GM18873 (cell line): ENCODE results near the gene BTBD1.
"Not testable (repeated sequence)": the region's sequence is repeated elsewhere in the genome, so short reads cannot be mapped to it uniquely, and the experiment has no call there.

ENCODE experiments used
- ATAC-seq: cut with Tn5 transposase; IDR thresholded peaks from one replicate; pipeline ENCODE4 v1.9.1; 2021; ENCODE audit warnings: mild to moderate bottlenecking, moderate library complexity, moderate number of reproducible peaks; ENCODE audit not compliant: unreplicated experiment, low FRiP score

Gene BTBD1

GRCh38 chr15:83062768-83063180, 4.3 kb downstream of the BTBD1 start:
- ATAC-seq = no peak

GRCh38 chr15:83061680-83062079, 5.4 kb downstream of the BTBD1 start:
- no peak for ATAC-seq

GRCh38 chr15:83057696-83058376, 9.2 kb downstream of the BTBD1 start:
- no peak for ATAC-seq

- no peak for ATAC-seq
Observed at GRCh38 chr15:83057002-83057401, 10.1 kb downstream of the BTBD1 start.

- ATAC-seq = no peak
Observed at GRCh38 chr15:83053151-83053550, 13.9 kb downstream of the BTBD1 start.

GRCh38 chr15:83046558-83047127, 20.4 kb downstream of the BTBD1 start:
- no peak for ATAC-seq

- no peak for ATAC-seq
Observed at GRCh38 chr15:83044156-83044555, 22.9 kb downstream of the BTBD1 start.

- ATAC-seq = no peak
Observed at GRCh38 chr15:83039206-83039605, 27.8 kb downstream of the BTBD1 start.

- ATAC-seq = no peak
Observed at GRCh38 chr15:83036253-83036652, 30.8 kb downstream of the BTBD1 start.

- ATAC-seq = not testable (repeated sequence)
Observed at GRCh38 chr15:83031234-83031633, 35.8 kb downstream of the BTBD1 start.

- no peak for ATAC-seq
Observed at GRCh38 chr15:83030021-83030420, 37.0 kb downstream of the BTBD1 start.

- no peak for ATAC-seq
Observed at GRCh38 chr15:83018436-83018835, 48.6 kb downstream of the BTBD1 start.

- ATAC-seq = no peak
Observed at GRCh38 chr15:83016906-83017305, 50.1 kb downstream of the BTBD1 start.

GRCh38 chr15:83015361-83015760, 51.7 kb downstream of the BTBD1 start:
- no peak for ATAC-seq

GRCh38 chr15:83014205-83014653, 52.8 kb downstream of the BTBD1 start:
- ATAC-seq = no peak

- ATAC-seq = no peak
Observed at GRCh38 chr15:83012636-83013035, 54.4 kb downstream of the BTBD1 start.

- ATAC-seq = no peak
Observed at GRCh38 chr15:83012076-83012426, 55.0 kb downstream of the BTBD1 start.

GRCh38 chr15:83011271-83012075, 55.6 kb downstream of the BTBD1 start, which contains the start of gene C15orf40:
C15orf40 (minus strand) TSS chr15:83011639; CDS start chr15:83011607, 32 bp downstream.
- peak; percentile 82 for ATAC-seq

- peak; percentile 51 for ATAC-seq
Observed at GRCh38 chr15:83010709-83011270, 56.3 kb downstream of the BTBD1 start.

GRCh38 chr15:83000672-83001031, 66.4 kb downstream of the BTBD1 start:
- ATAC-seq = not testable (repeated sequence)
